HCT116 (cell line): Measurements from ENCODE around the gene CREBRF. TPM values are rescaled to one million over a fixed set of nuclear protein-coding genes. Genes with fewer than 3 reads are reported as not detected.

ENCODE experiments used
- ATAC-seq: fragments of 200-7000 bp; cut with Tn5 transposase; 2 replicates; pipeline ENCODE4 v1.9.1; 2020; ENCODE audit warnings: mild to moderate bottlenecking, moderate library complexity
- BruUV-seq: library from RNA; stranded (reverse); fragments of 400-500 nt; replicated peaks from 2 replicates; lab custom pipeline; 2021; lab: Mats Ljungman, UMichigan
- CTCF ChIA-PET: fragments of 300-600 bp; sonication (Branson Sonifier 250); formaldehyde crosslinking; loops from one replicate; lab custom pipeline; 2021; ENCODE audit warnings: antibody characterized with exemption; lab: Charles Lee
- POLR2A ChIA-PET: fragments of 300-600, 350-600 bp; sonication (Branson Sonifier 250); formaldehyde crosslinking; loops from one replicate; lab custom pipeline; 2021; ENCODE audit warnings: antibody characterized with exemption; lab: Charles Lee
- RAD21 ChIA-PET, 2 experiments: fragments of 300-600 bp; sonication (Branson Sonifier 250); formaldehyde crosslinking; loops; one replicate each; lab custom pipeline; 2023; ENCODE audit warnings: low total read pairs in 2 of 2; ENCODE audit not compliant: uncharacterized antibody in 2 of 2, unreplicated experiment in 2 of 2, low non-redundant PET in 1 of 2; lab: Charles Lee
- DNase-seq: peaks from one replicate; pipeline ENCODE4 v3.0.0-alpha.2; 2010; ENCODE audit warnings: low read depth, low spot score
- H2AFZ ChIP-seq: fragments of 200-600 bp; shearing (Covaris generic), sonication (generic); 2 replicates; pipeline ENCODE4 v1.6.1; 2017; ENCODE audit warnings: low read depth, mixed run types, mixed read lengths, antibody characterized with exemption, low read length; ENCODE audit not compliant: poor library complexity, severe bottlenecking
- H3K27ac ChIP-seq: 2 replicates; pipeline ENCODE4 v1.5.1; 2012; ENCODE audit warnings: low read depth, low read length
- H3K27me3 ChIP-seq: fragments of 200-600 bp; sonication (generic); 2 replicates; pipeline ENCODE4 v1.6.1; 2016; ENCODE audit warnings: mixed run types, low read length, mixed read lengths; ENCODE audit not compliant: insufficient read depth
- H3K36me3 ChIP-seq, 2 experiments: fragments of 200-500 bp in 1 of 2; fragments of 200-600 bp in 1 of 2; sonication (Bioruptor generic) in 1 of 2; sonication (generic) in 1 of 2; 2 replicates each; pipeline versions ENCODE4 v1.5.1 to v1.6.1; 2014 to 2016; ENCODE audit warnings: low read length in 2 of 2, inconsistent platforms in 1 of 2, mixed read lengths in 1 of 2, mixed run types in 1 of 2; ENCODE audit not compliant: insufficient read depth in 2 of 2, control insufficient read depth in 1 of 2
- H3K4me1 ChIP-seq, 2 experiments: fragments of 200-600 bp in 1 of 2; sonication (generic) in 1 of 2; 2 replicates each; pipeline versions ENCODE4 v1.5.1 to v1.6.1; 2012 to 2017; ENCODE audit warnings: low read length in 2 of 2, inconsistent platforms in 1 of 2, mild to moderate bottlenecking in 1 of 2, mixed read lengths in 1 of 2, mixed run types in 1 of 2, moderate library complexity in 1 of 2; ENCODE audit not compliant: insufficient read depth in 2 of 2, control insufficient read depth in 1 of 2
- H3K4me2 ChIP-seq: fragments of 200-600 bp; sonication (generic); 2 replicates; pipeline ENCODE4 v1.6.1; 2017; ENCODE audit warnings: mixed run types, low read length, mixed read lengths
- H3K4me3 ChIP-seq, 2 experiments: fragments of 200-600 bp in 1 of 2; sonication (generic) in 1 of 2; replicated peaks in 1 of 2; 2 replicates each; pipeline ENCODE4 v1.5.1; 2011 to 2016; ENCODE audit warnings: low read length in 2 of 2, control low read depth in 1 of 2, low read depth in 1 of 2, mild to moderate bottlenecking in 1 of 2, mixed read lengths in 1 of 2, mixed run types in 1 of 2
- H3K79me2 ChIP-seq: fragments of 200-600 bp; sonication (generic); 2 replicates; pipeline ENCODE4 v1.6.1; 2017; ENCODE audit warnings: mild to moderate bottlenecking, mixed run types, low read length, moderate library complexity, mixed read lengths; ENCODE audit not compliant: insufficient read depth
- H3K9ac ChIP-seq: fragments of 200-600 bp; sonication (generic); 2 replicates; pipeline ENCODE4 v1.6.1; 2016; ENCODE audit warnings: low read length, mixed read lengths
- H3K9me2 ChIP-seq: fragments of 200-600 bp; sonication (generic), shearing (Covaris generic); 2 replicates; pipeline ENCODE4 v1.6.1; 2017; ENCODE audit warnings: mixed run types, mild to moderate bottlenecking, moderate library complexity; ENCODE audit not compliant: insufficient read depth
- H3K9me3 ChIP-seq, 2 experiments: fragments of 200-500 bp in 1 of 2; fragments of 200-600 bp in 1 of 2; sonication (Bioruptor generic) in 1 of 2; sonication (generic) in 1 of 2; 2 replicates each; pipeline ENCODE4 v1.6.1; 2014 to 2017; ENCODE audit warnings: low read length in 2 of 2, mixed read lengths in 2 of 2, inconsistent platforms in 1 of 2, low read depth in 1 of 2, mild to moderate bottlenecking in 1 of 2, mixed run types in 1 of 2, moderate library complexity in 1 of 2; ENCODE audit not compliant: control insufficient read depth in 1 of 2, insufficient read depth in 1 of 2
- H4K20me1 ChIP-seq: fragments of 200-600 bp; sonication (generic), shearing (Covaris generic); 2 replicates; pipeline ENCODE4 v1.6.1; 2017; ENCODE audit warnings: mixed run types, mild to moderate bottlenecking, moderate library complexity; ENCODE audit not compliant: insufficient read depth
- CBX3 ChIP-seq: IDR thresholded peaks from 2 replicates; pipeline ENCODE4 v1.6.1; 2012; ENCODE audit warnings: low read depth
- CEBPB ChIP-seq: IDR thresholded peaks from 2 replicates; pipeline ENCODE4 v1.6.1; 2012; ENCODE audit warnings: low read depth
- EGR1 ChIP-seq: IDR thresholded peaks from 2 replicates; pipeline ENCODE4 v1.6.1; 2012; ENCODE audit warnings: low read depth
- ELF1 ChIP-seq: IDR thresholded peaks from 2 replicates; pipeline ENCODE4 v1.6.1; 2012; ENCODE audit warnings: low read depth, borderline replicate concordance
- EZH2 ChIP-seq: fragments of 200-600 bp; sonication (generic); IDR thresholded peaks from 2 replicates; pipeline ENCODE4 v1.6.1; 2017; ENCODE audit warnings: antibody characterized with exemption, mixed run types
- EZH2phosphoT487 ChIP-seq: fragments of 200-600 bp; IDR thresholded peaks from 2 replicates; pipeline ENCODE4 v1.6.1; 2018; ENCODE audit warnings: antibody characterized with exemption, borderline replicate concordance
- FOSL1 ChIP-seq: IDR thresholded peaks from 2 replicates; pipeline ENCODE4 v1.6.1; 2012; ENCODE audit warnings: low read depth
- JUND ChIP-seq: IDR thresholded peaks from 2 replicates; pipeline ENCODE4 v1.6.1; 2012
- MAX ChIP-seq: IDR thresholded peaks from 2 replicates; pipeline ENCODE4 v1.6.1; 2012
- RAD21 ChIP-seq: IDR thresholded peaks from 2 replicates; pipeline ENCODE4 v1.6.1; 2012; ENCODE audit warnings: low read depth, mild to moderate bottlenecking
- REST ChIP-seq: IDR thresholded peaks from 2 replicates; pipeline ENCODE4 v1.6.1; 2012; ENCODE audit warnings: low read depth
- SIN3A ChIP-seq: IDR thresholded peaks from 2 replicates; pipeline ENCODE4 v1.6.1; 2012; ENCODE audit warnings: low read depth
- TCF7L2 ChIP-seq: IDR thresholded peaks from 2 replicates; pipeline ENCODE4 v1.7.0; 2011; ENCODE audit warnings: borderline replicate concordance, inconsistent platforms; ENCODE audit not compliant: insufficient read depth, insufficient read length; ENCODE audit errors: extremely low read depth
- YY1 ChIP-seq: IDR thresholded peaks from 2 replicates; pipeline ENCODE4 v1.6.1; 2011; ENCODE audit warnings: low read length, low read depth, moderate library complexity, mild to moderate bottlenecking; ENCODE audit not compliant: insufficient replicate concordance; ENCODE audit errors: extremely low read depth
- ZBTB33 ChIP-seq: IDR thresholded peaks from 2 replicates; pipeline ENCODE4 v1.6.1; 2011; ENCODE audit warnings: mild to moderate bottlenecking, low read length, moderate library complexity; ENCODE audit not compliant: insufficient replicate concordance; ENCODE audit errors: extremely low read depth
- ZFX ChIP-seq: fragments of 450-650 bp; IDR thresholded peaks from 2 replicates; pipeline ENCODE4 v1.6.1; 2017
- ZNF274 ChIP-seq: fragments of 200-500 bp; sonication (Bioruptor generic); IDR thresholded peaks from 2 replicates; pipeline ENCODE4 v1.6.1; 2014; ENCODE audit warnings: mild to moderate bottlenecking, low read depth, low read length, inconsistent platforms
- intact Hi-C: fragments of 100-400 bp; cut with micrococcal nuclease; formaldehyde crosslinking; loops from 2 replicates; pipeline ENCODE4 v1.10.0; 2022
- total RNA-seq: library from RNA; stranded (reverse); gene quantifications from one replicate; pipeline ENCODE4 v1.2.1, GENCODE V29; 2021; ENCODE audit not compliant: unreplicated experiment

Gene CREBRF
- total RNA-seq, 1 experiment from 2014 or later: 7.7 TPM

- intact Hi-C loops: loop anchor here (1.0 kb wide), 1 partner anchor 161 kb away; the partner anchor contains the start of gene ATP6V0E1
- Histone ChIP-seq H3K36me3 (peaks cover 0 to 15% of the 10 kb centered on the region in 2 experiments; a peak in 2 of 4 replicates), H3K79me2 (peaks cover 11% of the 10 kb centered on the region), H3K27me3 (no peaks in the 10 kb centered on the region), H4K20me1 (no peaks in the 10 kb centered on the region), H3K4me1 (peaks cover 0 to 9% of the 10 kb centered on the region in 2 experiments; a peak in 2 of 4 replicates), H2AFZ (peak within 1 kb of the TSS; percentile 87), H3K4me2 (peak within 1 kb of the TSS; percentile 89), H3K27ac (peak within 1 kb of the TSS; percentile 80), H3K9me3 (no peaks in the 10 kb centered on the region), H3K4me3 (peak within 1 kb of the TSS; percentile 94 to 98), H3K9me2 (no peaks in the 10 kb centered on the region), H3K9ac (peak within 1 kb of the TSS; percentile 89)
- BruUV-seq: TSS peak; percentile 63
- CTCF ChIA-PET: interaction anchor here (0.9 to 1.2 kb wide), 2 partner anchors 9 to 161 kb away, joined by 3 to 5 read pairs; partner anchors contain the start of gene ATP6V0E1
- DNase-seq (peak; percentile 92), ATAC-seq (peak; percentile 96)
- RAD21 ChIA-PET: interaction anchor here in 1 of 2 experiments (0.8 to 1.0 kb wide), 2 partner anchors 160 to 172 kb away, joined by 3 to 6 read pairs; partner anchors contain the start of gene ATP6V0E1
- POLR2A ChIA-PET: interaction anchor here (1.0 kb wide), 2 partner anchors 9 to 183 kb away, joined by 3 read pairs; partner anchors contain the start of gene STC2
- TF ChIP-seq ELF1 (peak; percentile 58; the same call in 1 of the 2 replicates), RAD21 (peak; percentile 55), CBX3 (peak; percentile 99), REST (no peak), JUND (0 out of 2 replicates have a peak, but pooled peaks have one; percentile 29), YY1 (peak; percentile 98), TCF7L2 (peak; percentile 27), SIN3A (peak; percentile 87), ZNF274 (no peak), FOSL1 (peak; percentile 29; the same call in 1 of the 2 replicates), EGR1 (peak; percentile 59), MAX (peak; percentile 97), EZH2phosphoT487 (no peak), EZH2 (no peak), ZBTB33 (peak; percentile 90), CEBPB (no peak), ZFX (no peak)
These were observed 88.3 kb downstream of the CREBRF start, which contains the start of gene BNIP1 for GRCh38 chr5:173144200-173145176. Gene BNIP1, plus strand, starts transcription at chr5:173144531. Its CDS starts 15 bp downstream, at chr5:173144546.
